GM15510 (cell line): ENCODE results near the gene A2ML1.

ENCODE experiments used
- POLR2A ChIP-seq: IDR thresholded peaks from 3 replicates; pipeline ENCODE4 v1.6.1; 2011; ENCODE audit warnings: borderline replicate concordance; ENCODE audit not compliant: insufficient read length; ENCODE audit errors: extremely low read depth

Gene A2ML1

DNA sequence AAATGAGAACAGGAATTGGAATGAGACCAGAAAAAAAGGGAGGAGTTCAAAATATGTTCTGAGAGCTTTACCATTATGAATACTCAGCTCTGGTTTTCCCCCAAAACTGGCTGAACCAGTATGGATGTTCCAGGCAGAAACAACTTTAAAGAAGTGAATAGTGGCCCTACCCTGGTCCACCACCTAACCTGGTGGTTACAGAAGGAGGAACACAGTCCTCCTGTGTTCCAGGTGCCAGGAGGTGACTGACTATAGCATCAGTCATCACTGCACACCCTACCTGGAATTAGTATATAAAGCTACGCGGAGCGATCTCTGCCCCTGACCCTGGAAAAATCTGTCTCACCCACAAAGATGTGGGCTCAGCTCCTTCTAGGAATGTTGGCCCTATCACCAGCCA is at the start of gene A2ML1:
Gene A2ML1, plus strand, starts transcription at position 324 of the 400 bp plus-strand sequence. Its CDS starts 31 bp downstream, at position 355.
- no peak for TF ChIP-seq POLR2A

DNA sequence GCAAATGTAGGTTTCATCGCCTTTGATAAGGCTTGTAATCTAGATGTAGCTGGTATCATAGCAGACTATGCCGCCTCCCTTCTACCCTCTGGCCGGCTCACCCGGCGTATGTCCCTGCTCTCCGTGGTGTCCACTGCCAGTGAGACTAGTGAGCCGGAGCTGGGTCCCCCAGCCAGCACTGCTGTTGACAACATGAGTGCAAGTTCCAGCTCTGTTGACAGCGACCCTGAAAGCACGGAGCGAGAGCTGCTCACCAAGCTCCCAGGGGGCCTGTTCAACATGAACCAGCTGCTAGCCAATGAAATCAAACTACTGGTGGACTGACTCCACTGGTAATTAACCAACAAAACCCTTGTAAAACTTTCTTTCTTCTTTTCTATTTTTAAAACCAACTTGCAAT is 49.0 kb upstream of the A2ML1 start:
- no peak for TF ChIP-seq POLR2A

DNA sequence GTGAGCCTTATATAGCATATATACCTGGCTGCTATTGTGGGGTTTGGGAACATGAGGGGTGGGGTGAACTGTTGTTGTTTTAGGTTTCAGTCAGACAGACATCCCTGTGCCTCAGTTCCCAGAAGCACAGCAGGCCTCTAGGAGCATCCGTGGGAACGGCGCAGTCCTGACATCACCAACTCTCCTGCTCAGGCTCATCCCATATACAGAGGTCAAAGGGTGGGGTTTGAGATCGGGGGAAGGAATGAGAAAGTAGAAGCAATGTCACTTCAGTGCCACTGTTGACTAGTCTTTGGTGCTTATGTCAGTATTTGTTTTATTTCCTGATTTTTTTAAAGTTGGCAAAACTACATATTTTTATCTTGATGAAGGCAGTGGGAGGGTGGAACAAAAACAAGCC is 43.1 kb upstream of the A2ML1 start:
- no peak for TF ChIP-seq POLR2A

DNA sequence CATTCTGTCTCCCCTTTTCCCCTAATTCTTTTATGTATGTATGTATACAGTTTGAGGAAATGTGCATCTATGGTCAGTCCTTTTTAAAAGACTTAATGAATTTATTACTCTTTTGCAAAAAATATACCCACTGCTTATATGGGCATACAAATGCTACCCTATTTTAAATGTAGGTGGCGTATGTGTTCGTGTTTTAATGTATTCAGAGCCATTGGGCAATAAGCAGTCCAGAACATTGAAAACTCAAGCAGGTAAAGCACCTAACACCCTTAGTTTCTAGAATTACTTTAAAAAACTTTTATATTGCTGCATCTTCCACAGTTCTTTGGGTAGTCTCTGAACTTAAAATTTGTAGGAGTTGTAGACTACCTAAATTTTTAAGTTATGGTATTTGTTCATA is 42.6 kb upstream of the A2ML1 start:
- TF ChIP-seq POLR2A = no peak

DNA sequence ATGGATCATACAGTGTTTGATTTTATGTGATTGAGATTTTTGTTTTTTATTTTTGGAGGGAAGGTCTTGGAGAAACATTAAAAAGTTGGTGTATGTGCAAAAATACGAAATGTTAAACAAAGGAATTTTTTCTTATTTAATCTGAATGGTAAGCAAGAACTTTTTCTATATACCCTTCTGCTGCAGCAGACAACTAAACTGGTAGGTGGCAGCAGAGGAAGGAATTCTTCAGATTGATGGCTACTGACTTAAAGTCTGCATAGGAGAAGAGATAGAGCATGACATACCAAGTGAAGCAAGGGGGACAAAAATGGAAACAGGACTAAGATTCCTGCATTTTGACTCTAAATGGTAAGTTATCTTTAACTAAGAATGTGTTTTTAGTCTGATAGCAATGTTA is 42.0 kb upstream of the A2ML1 start:
- no peak for TF ChIP-seq POLR2A

DNA sequence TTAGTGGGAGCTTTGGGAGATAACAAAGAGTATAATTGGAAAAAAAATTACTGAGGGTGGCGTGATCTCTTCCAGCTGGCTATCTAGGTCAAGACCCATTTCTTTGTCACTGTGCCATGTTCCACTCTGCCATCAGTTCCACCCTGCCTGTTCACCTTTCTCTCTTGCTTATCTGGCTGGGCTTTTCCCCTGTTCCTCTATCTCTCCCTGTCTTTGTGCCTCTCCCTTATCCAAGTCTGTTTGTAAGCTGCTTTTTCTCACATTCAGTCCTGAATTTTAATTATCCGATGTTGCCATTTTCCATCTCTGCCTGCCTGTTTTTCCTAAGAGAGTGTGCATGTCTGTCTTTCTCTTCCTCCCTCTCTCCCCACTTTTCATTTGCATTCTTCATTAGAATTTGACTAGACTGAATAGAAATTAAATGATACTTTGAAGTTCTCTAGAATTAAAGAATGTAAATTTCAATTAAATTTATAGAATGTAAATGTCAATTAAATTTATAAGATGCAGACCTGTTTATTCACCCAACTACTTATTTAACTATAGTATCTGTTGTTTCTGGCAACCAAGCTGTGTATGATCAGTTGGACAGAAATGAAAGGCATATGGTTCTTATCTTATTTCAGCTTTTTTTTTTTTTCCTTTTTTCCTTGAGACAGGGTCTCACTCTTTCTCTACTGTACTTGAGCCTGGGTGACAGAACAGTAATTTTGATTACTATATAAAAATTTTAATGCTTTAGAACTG is 40.9 kb upstream of the A2ML1 start:
- TF ChIP-seq POLR2A = no peak

DNA sequence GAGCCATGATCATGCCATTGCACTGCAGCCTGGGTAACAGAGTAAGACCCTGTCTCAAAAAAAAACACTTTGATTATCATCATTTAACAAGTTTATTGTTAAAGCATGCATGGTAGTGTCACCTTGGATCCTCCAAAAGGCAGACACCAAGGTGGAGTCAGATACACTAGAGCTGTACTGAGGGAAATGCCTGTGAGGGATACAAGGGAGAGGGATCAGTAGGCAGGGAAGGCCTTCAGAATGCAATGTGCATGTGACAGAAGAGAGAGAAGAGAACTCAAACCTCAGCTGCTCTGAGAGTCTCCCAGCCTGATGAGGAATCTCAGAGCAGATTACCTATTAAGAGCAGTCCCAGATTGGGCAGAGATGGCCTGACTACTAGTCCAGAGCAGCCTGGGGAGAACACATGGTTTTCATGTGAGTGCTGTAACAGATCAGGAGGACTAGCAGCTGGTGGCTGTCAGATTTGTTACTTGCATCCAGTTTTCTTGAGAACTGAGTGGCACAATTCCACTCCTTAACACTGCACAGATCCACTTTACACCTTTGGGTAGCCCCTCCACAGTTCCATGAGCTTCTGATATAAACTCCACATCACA is 38.0 kb upstream of the A2ML1 start:
- no peak for TF ChIP-seq POLR2A

DNA sequence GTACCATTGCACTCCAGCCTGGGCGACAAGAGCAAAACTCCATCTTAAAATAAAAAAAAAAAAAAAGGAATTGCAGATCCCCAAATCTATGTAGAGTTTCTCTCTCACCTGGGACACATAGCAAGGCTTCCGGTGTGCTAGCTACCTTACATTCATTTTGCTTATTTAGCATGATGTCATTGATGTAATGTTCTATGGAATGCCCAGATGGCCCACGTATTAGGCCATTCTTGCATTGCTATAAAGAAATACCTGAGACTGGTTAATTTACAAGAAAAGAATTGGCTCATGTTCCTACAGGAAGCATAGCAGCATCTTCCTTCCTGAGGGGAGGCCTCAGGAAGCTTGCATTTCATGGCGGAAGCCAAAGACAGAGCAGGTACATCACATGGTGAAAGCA is 36.9 kb upstream of the A2ML1 start:
- TF ChIP-seq POLR2A = no peak

DNA sequence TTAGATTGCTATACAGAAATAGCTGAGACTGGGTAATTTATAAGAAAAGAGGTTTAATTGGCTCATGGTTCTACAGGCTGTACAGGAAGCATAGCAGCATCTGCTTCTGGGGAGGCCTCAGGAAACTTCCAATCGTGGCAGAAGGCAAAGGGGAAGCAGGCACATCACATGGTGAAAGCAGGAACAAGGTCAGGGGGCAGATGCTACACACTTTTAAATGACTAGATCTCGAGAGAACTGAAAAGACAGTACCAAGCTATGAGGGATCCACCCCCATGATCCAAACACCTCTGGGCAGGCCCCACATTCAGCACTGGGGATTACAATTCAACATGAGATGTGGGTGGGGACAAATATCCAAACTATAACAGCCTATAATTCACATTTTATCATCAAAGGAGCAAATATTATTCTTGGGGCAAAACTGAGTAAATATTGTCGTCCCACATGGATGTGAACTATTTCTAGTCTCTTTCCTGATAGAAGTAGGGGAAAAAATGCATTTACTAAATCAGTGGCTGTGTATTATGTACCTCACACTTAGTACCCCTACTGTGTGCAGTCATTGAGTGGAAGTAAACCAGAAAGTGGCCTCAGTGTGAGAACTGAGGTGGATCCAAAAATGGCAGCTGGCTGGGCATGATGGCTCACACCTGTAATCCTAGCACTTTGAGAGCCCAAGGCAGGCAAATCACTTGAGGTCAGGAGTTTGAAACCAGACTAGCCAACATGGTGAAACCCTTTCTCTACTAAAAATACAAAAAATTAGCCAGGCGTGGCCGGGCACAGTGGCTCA is 25.4 kb upstream of the A2ML1 start:
- TF ChIP-seq POLR2A = no peak

DNA sequence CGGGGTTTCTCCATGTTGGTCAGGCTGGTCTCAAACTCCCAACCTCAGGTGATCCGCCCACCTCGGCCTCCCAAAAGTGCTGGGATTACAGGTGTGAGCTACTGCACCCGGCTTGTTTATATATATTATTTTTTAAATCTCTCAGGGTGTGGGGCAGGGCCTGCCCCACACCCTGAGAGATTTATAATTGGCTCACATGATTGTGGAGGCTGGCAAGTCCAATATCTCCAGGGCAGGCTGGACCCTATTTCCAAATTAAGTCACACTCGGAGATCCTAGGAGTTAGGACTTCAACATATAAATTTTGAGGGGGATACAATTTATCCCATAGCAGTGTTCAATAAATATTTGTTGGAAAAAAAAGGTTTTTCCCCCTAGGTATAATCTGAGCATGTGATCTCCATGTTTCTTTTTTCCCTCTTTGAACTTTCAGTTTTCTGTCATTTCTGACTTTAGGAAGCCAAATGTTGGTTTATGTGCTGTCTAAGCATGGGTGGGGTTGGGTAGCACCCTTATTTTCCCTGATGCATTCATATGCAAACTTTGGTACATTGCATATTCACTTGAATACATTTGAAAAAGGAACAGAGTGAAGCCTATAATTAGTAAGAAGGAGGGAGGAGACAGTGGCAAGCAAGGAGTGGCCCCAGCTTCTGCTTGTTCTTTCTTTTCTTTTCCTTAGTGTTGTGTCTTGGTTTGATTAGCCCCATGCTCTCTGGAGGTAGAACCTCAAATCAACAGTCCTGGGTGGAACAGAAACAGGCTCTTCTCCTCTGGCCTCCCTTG is 8.7 kb upstream of the A2ML1 start:
- TF ChIP-seq POLR2A = no peak

DNA sequence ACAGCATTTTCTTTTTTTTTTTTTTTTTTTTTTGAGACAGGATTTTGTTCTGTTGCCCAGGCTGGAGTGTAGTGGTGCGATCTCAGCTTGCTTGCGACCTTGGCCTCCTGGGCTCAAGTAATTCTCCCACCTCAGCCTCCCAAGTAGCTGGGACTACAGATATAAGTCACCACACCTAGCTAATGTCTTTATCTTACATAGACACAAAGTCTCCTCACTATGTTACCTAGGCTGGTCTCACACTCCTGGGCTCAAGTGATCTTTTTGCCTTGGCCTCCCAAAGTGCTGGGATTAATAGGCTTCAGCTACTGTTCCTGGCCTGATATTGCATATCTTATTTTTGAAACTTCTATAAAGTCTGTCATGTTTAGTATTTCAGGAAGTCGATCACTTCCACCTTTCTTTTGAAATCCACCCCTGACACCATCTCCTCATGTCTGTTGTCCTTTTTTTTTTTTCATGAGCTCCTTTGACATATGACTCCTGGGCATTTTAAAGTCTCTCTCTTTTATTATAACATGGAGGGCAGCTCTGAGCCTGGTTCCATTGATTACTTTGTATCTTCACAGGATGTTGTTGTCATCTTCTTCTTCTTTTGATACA is 5.9 kb upstream of the A2ML1 start:
- no peak for TF ChIP-seq POLR2A

DNA sequence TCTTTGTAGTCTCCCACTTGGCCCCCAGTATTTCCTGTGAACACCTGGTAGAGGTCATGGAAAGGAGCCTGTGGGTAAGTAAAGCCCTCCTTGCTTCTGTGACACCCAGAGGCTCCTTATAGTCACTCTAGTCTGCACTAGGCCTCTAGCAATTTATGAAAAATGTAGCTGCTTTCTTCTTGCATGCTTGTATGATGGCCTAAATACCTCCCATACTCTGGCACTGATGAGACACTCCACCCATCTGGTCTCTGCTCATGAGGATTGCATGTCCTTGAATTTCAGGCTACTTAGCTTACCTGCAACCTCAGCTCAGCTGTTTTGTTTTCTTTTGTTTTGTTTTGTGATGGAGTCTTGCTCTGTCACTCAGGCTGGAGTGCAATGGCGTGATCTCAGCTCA is 4.6 kb upstream of the A2ML1 start:
- TF ChIP-seq POLR2A = no peak

DNA sequence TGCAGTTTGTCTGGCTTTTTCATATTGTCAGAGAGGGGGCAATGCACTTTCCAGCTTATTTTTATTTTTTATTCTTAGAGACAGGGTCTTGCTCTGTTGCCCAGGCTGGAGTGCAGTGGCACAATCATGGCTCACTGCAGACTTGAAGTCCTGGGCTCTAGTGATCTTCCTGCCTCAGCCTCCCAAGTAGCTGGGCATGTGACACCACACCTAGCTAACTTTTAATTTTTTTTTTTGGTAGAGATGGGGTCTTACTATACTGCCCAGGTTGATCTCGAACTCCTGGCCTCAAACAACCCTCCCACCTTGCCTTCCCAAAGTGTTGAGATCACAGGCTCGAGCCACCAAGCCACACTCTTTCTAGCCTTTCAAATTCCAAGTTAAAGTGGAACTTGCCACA is 3.9 kb upstream of the A2ML1 start:
- no peak for TF ChIP-seq POLR2A

DNA sequence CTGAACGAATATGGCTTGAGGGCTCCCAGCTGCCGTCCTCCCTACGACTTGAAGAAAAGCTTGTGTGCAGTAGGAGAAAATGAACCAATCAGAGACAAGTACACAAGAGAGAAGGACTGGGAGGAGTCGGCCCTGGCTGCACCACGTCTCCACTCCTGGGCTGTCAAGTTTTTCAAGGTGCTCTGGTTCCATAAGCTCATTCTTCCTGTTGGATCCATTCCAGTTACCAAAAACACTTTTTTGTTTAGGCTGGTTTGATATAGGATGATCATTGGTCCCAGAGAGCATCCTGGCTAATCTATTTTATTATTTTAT is 2.8 kb upstream of the A2ML1 start:
- TF ChIP-seq POLR2A = no peak

DNA sequence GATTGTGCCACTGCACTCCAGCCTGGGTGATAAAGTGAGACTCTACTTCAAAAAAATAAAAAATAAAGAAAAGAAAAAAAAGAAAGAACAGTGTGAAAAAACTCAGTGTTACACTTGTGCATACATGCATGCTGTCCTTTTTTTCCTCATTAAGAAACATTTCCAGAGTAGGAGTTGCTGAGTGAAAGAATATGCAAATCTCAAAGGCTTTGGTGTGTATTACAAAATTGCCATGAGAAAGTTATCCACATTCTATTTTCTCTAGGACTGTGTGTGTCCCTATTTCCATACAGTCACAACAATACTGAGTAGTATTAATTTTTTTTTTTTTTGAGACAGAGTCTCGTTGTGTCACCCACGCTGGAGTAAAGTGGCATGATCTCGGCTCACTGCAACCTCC is 830 bp upstream of the A2ML1 start:
- TF ChIP-seq POLR2A = no peak
